Bronchial epithelial cell (primary cell): ENCODE results near the gene HEXIM2. TPM values are rescaled to one million over a fixed set of nuclear protein-coding genes. Genes with fewer than 3 reads are reported as not detected.

ENCODE experiments used
- DNase-seq: peaks from one replicate; pipeline ENCODE4 v3.0.0-alpha.2; 2010; ENCODE audit warnings: low read depth
- FAIRE-seq: peaks from 2 replicates; lab custom pipeline; 2011; peaks lifted over from hg19 to GRCh38; lab: Jason Lieb, UNC
- H3K27me3 ChIP-seq: 2 replicates; pipeline ENCODE4 v1.5.1; 2011; ENCODE audit warnings: low read length; ENCODE audit not compliant: control insufficient read depth, insufficient read depth
- H3K36me3 ChIP-seq: 2 replicates; pipeline ENCODE4 v1.5.1; 2011; ENCODE audit warnings: low read length; ENCODE audit not compliant: control insufficient read depth, insufficient read depth
- H3K4me3 ChIP-seq: 2 replicates; pipeline ENCODE4 v1.5.1; 2011; ENCODE audit warnings: mild to moderate bottlenecking, low read depth, low read length, control low read depth
- CTCF ChIP-seq: IDR thresholded peaks from 2 replicates; pipeline ENCODE4 v1.5.1; 2011; ENCODE audit warnings: mild to moderate bottlenecking, moderate library complexity, low read length, control low read depth, inconsistent platforms; ENCODE audit not compliant: insufficient read depth, severe bottlenecking
- total RNA-seq: library from RNA; depleted of rRNA; stranded (reverse); fragments of >200 nt; gene quantifications from 2 replicates; pipeline ENCODE4 v1.2.1, GENCODE V29; 2014

Gene HEXIM2
- total RNA-seq, 1 donor from 2014 or later = 4.7 TPM

DNA sequence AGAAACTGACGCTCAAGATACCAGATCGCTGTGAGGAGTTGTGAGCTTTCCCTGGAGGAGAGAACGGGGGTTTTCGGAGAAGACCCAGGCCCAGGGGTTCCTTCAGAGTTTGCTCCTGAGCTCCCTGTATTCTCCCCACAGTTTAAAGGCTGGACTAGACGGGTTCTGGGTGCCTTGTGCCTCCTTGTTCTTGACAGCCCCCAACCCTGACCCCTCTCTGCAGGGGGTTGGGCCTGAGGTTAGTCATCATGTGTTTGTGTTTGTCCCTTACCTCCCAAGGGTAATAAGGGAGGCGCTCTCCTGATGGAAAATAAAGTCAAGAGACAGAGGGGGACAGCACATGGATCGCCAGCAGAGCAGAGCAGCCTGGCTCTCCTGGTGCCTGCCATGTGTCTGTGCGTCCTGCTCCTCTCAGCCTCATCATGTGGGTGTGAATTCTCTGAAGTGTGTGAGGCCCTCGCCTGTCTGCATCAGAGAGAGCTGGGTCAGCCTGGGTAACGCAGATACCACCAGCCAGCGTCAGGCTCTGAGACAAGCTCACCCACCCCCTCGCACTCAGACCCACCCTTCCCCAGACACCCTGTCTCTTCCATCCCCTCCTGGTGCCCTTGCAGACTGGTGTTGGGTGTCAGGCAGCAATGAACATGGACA is 8.7 kb downstream of the HEXIM2 start:
- Histone ChIP-seq H3K27me3 (no peaks in the 10 kb centered on the region), H3K4me3 (no peak overlapping the region), H3K36me3 (no peaks in the 10 kb centered on the region)
- no peak for TF ChIP-seq CTCF
- FAIRE-seq (no peak), DNase-seq (no peak)

- peak; percentile 98 for DNase-seq
- no peaks in the 10 kb centered on the region for H3K27me3 ChIP-seq
- FAIRE-seq = peak; percentile 96
- H3K36me3 ChIP-seq = no peaks in the 10 kb centered on the region
- H3K4me3 ChIP-seq = peak overlapping the region; percentile 46
- TF ChIP-seq CTCF = no peak
Observed at GRCh38 chr17:45170931-45171337, 9.3 kb downstream of the HEXIM2 start.

DNA sequence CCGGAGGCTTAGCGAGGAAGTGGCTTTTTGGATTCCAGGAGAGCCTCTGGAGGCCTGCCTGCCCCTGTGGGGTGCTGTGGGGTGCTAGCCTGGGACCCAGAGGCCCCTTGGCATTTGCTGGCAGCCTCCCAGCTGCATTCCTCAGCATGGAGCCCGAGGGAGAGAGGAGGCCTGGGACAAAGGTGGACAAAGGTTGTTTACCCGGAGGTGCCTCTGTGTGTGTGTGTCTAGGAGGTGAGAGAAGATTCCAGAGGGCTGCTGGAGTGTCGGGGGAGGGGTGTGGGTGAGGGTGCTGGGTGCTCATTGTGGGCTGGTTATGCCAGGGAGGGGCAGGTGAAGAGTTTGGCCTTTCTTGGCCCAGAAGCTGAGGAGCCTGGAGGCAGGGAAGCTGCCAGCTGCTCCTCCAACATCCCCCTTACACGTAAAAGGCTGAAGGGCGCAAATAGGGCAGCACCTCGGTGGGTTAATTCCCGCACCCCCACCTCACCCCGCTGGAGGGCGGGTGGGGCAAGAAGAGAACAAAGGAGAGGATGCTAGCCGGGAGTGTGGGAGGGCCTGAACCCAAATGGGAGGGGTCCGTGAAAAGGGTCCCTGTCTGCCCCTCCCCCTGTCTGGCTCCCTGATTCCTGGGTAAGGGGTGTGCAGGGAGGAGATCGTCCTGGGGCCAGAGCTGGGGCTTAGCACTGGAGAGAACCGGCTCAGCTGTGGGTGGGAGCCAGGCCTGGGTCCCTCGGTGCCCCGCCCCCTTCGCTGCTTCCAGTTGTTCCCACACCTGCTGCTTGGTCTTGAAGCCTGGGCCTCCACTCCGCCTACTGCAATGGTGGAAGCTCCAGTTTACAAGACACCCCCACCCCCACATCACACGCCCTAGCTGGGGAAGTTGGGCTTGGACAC is 9.9 kb downstream of the HEXIM2 start:
- H3K36me3 ChIP-seq = no peaks in the 10 kb centered on the region
- FAIRE-seq (no peak), DNase-seq (peak; percentile 75)
- no peaks in the 10 kb centered on the region for H3K27me3 ChIP-seq
- peak overlapping the region; percentile 46 for H3K4me3 ChIP-seq
- no peak for TF ChIP-seq CTCF

DNA sequence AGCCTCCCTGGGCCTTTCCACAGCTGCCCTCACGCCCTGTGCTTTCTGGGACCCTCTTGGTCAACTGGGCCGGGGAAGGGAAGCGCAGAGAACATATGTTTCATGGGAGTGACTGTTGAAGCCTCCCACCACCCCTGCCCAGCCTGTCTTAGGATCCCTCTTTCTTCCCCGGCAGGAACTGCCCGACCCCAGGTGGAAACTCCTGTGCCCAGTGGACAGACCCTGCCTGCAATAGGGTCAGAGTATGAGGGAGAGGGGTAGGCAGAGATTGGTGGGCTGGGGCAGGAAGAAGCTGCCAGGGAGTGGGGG is 10.5 kb downstream of the HEXIM2 start:
- TF ChIP-seq CTCF = peak; percentile 3
- no peaks in the 10 kb centered on the region for H3K36me3 ChIP-seq
- FAIRE-seq (no peak), DNase-seq (no peak)
- H3K27me3 ChIP-seq = no peaks in the 10 kb centered on the region
- H3K4me3 ChIP-seq = peak overlapping the region; percentile 46

DNA sequence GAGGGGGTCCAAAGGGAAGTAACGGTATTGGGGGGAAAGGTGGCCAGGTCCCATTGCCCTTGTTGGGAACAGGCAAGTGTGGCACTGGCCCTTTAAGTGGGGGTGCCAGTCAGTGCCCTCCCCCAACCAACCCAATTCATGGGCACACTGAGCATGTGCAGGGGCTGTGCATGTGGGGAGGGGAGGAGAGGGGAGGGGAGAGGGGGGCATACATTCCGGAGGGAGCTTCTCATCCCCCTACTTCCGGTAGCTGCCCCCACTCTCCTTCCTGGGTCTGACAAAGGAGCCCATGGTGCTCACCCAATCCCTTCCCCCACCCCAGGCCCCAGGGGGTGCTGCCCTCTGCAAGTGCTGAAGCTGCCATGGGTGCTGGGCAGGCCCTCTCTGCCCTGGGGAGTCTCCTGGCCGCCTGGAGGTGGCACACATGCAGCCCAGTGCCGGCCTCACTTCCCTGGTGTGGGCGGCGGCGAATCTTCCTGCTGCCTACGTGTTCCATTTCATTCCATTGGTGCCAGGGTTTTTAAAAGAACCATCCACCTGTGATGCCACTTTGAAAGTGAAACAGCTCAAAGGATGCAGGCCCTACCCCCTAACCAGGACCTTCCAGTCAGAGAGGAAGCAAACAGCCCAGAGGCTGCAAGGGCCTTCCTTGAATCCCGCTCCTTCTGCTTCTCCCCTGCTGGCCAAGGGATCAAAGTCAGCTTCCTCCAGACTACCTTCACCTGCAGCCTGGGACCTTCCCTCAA is 11.0 kb downstream of the HEXIM2 start:
- no peaks in the 10 kb centered on the region for H3K27me3 ChIP-seq
- H3K4me3 ChIP-seq = peak overlapping the region; percentile 46
- no peak for FAIRE-seq
- peak; percentile 83 for DNase-seq
- TF ChIP-seq CTCF = peak; percentile 37
- H3K36me3 ChIP-seq = no peaks in the 10 kb centered on the region
